ENCODE data around the gene FICD.

Gene FICD

DNA sequence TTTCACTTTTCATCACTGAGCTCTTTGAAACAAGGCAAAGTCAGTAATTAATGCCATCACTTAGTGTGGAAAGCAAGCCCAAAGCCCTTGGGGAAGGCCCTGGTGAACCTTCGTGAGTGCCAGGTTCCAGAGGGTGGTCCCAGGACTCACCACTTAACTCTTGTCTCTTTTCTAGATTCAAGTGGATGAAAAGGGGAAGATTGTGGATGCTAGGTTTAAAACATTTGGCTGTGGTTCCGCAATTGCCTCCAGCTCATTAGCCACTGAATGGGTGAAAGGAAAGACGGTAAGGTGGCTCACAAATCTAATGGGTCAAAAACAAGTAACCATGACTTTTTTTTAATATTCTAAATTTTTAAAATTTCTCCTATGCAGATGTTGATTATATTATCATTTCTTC, 50.1 kb downstream of the FICD start:
- DNase-seq (ENCODE audit: low read depth in 2 of 2): no peak

DNA sequence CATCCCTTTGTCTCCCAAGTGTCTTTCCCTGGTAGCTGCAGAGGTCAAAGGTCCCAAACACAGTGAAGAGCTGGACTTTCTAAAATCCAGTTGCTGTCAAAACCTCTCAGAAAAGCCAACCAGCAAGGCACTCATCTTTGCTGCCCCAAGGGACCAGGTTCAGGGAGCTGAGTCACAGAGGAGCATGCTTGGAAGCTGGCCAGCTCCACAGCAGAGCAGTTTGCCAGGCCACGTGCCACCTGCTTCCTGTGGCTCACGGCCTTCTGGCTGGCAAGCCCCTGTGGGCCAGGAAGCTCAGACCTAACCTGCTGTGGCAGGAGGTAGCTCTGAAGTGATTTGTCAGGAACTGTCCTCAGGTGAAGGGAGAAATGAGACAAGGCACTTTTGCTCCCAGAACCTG, 50.9 kb downstream of the FICD start:
- DNase-seq (ENCODE audit: low read depth in 2 of 2): no peak

DNA sequence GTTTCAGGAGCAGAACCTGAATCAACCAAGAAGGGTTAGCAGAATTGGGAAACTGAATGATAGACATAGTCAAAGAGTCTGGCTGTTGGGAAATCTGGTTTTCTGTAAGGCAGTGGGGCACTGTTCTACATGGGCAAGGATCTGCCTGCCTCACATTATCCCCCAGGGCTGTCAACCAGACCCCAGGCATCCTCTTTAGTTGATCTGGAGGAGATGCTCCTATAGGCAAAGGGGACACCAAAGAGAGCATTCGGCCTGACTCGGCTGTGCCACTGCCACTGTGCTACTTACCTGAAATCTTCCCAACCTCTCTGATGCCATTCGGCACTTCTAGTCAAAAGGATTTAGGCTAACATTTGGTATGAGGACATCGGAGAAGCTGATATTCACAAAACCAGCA, 51.4 kb downstream of the FICD start:
- DNase-seq (ENCODE audit: low read depth in 2 of 2): no peak

DNA sequence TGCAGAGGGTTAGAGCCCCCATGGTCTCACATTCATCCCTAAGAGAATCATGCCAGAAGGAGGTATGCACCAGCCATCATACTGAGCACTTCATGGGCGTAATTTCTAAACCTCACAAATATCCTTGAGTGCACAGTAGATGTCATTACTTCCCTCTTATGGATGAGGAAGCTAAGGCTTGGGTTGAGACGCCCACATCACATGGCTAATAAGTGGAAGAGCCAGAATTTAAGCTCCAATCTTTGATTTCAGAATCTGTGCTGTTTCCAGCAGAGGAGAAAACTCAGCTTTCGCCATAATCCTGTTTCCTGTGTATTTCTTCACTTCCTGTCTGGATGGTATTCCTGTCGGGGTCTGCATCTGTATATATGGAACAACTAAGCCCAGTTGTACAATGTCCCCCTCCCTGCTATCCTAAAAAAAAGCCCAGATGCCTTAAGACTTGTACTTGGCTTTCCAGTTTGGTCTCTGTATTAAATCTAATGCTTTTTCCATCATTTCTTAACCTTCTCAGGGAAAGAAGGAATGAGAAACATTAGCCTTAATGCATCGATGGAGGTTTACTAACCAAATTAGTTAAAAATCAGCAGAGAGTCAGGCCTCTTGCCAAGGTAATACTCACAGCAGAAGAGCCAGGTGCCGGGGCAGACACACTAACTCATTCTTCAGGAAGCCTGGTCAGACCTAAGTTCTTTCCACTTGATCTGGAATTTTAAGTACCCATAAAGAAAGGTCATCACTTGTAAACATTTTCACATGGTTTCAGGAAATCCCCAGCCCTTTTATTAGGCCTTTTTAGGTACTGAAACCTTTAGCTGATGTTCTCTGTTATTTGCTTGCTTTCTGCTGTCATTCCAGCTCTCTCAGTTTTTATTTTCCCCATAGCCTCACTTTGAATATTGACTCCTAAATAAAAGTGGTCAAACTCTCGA, 52.6 kb downstream of the FICD start:
- no peak for DNase-seq (ENCODE audit: low read depth in 2 of 2)

DNA sequence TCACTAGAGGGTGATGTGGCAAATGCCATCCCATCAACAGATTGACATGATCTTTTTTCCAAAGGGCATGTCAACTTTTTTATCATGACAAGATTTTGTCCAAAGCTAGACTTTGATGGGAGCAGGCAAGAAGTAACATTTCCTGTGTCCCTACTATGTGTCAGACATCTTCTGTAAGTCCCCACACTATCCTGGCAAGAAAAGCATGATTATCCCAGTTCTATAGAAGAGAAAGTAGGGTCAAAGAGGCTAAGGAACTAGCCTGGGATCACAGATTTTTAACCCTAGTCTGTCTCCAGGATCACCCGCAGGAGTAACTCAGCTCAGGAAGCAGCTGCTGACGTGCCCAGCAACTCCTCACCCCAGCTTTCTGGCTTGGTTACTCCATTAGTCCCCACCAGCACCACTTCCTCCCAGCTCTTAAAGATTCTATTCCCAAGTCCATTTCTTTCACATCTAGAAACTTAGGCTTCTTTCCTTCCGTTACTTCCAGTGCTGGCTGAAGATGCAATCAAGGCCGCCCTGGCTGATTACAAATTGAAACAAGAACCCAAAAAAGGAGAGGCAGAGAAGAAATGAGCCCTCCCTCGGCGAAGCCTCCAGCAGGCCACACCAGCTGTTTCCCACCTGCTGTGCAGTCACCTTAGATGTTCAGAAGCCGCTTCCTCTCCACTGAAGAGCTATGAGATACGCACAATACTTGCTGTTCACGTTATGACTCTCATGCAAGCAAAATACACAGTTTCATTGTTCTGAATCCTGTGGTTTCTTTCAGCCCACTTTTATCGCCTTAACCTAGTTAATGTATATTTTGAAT, 53.5 kb downstream of the FICD start:
- no peak for DNase-seq (ENCODE audit: low read depth in 2 of 2)
